ENCODE measurements around the gene CES5A.
"Not testable (repeated sequence)": the region's sequence is repeated elsewhere in the genome, so short reads cannot be mapped to it uniquely, and the experiment has no call there.

CES5A gene

DNA sequence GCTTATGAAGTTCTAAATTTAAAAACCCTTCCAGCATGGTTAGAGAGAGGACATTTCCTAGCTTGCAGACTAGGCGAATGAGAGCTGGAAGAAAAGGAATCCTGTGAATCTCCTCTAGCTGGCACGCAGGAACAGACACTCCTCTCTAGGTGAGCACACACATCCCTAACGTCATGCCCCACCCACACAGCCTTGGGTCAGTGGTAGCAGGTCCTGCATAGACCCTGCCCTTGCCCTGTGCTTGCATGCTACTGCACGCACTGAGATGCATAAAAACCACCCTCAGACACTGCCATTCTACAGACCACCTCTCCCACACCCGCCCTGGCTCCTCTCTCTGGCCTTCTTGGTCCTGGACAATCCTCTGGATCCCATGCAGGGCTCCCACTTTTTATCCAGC, 65.8 kb downstream of the CES5A start:
- no peak for FAIRE-seq

DNA sequence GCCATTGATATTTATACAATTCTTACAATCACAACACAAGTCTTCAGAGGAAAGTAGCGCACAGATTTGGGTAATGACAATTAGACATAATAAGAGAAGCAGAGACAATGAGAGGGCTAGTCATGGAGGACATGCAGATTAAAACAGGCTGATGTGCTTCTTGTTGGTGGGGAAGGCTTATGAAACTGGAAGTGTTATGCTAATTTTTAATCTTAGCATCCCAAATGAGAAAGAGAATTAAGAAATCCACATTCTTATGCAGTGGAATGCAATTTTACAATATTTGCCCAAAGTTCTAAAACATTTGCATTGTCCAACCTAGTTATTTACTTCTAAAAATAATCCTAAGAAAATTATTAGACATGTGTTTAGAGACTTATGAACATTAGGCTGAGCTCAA, 66.9 kb downstream of the CES5A start:
- not testable (repeated sequence) for DNase-seq (ENCODE audit: extremely low spot score, insufficient read length, low read depth); FAIRE-seq

More for the DNA sequence above, 65.8 kb downstream of the CES5A start:
- no peak for DNase-seq (ENCODE audit: extremely low spot score, insufficient read length, low read depth)

DNA sequence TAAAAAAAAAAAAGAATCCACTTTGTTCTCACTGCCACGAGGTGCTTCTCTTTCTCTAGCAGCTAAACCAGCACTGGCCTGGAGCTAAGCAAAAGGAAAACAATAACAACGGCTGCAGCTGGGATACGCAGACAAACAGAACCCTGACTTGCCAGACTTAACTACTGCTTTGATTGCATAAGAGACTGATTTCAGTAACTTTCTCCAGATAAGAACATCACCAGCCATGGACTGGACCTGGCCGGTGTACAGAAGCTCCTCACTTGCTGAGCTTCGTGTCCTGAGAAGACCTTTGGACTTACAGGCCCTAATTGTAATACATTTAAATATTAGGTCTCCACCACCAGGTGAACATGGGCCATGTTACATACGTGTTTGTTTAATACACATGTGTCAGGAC, 70.1 kb downstream of the CES5A start:
- not testable (repeated sequence) for FAIRE-seq; DNase-seq (ENCODE audit: extremely low spot score, insufficient read length, low read depth)

DNA sequence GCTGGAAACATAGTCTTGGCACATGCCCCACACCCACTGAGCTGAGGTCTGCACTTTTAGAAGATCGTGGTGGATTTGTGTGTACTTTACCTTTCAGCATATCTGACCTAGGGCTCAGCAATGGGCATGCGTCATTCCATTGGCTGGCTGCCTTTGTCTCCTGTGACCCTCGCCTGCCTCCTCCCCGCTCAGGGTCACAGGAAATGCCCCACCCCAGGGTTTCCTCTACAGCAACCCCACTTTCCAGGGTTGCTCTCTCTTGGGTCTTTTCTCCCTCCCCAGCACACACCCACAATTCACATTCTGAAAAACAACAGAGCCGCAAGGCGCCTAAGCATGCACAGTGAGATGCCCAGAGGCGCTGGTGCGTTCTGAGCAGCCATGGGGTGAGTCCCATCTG, 71.5 kb downstream of the CES5A start:
- not testable (repeated sequence) for FAIRE-seq; DNase-seq (ENCODE audit: extremely low spot score, insufficient read length, low read depth)
